DOHH2 (cell line): ENCODE measurements around the gene KMT2C.

ENCODE experiments used
- CTCF ChIP-seq: fragments of 200-600 bp; sonication (generic); IDR thresholded peaks from one replicate; pipeline ENCODE4 v1.5.1; 2014; ENCODE audit warnings: antibody characterized with exemption, mild to moderate bottlenecking, low read depth, low read length; ENCODE audit not compliant: poor library complexity, severe bottlenecking
- EZH2phosphoT487 ChIP-seq: fragments of 200-600 bp; sonication (generic); IDR thresholded peaks from 2 replicates; pipeline ENCODE4 v1.6.1; 2017; ENCODE audit warnings: borderline replicate concordance, mild to moderate bottlenecking, antibody characterized with exemption, low read length, moderate library complexity, mixed read lengths

- TF ChIP-seq CTCF (no peak), EZH2phosphoT487 (no peak)
These were observed 308.6 kb downstream of the KMT2C start for GRCh38 chr7:152127229-152127628.
